K562 (cell line): ENCODE measurements around the gene NMRK2. TPM values are rescaled to one million over a fixed set of nuclear protein-coding genes. Genes with fewer than 3 reads are reported as not detected.

Source experiments
- ATAC-seq: fragments of 200-7000 bp; cut with Tn5 transposase; 3 replicates; pipeline ENCODE4 v1.9.1; 2020; ENCODE audit warnings: moderate library complexity
- BruUV-seq: library from RNA; stranded (reverse); fragments of 400-500 nt; replicated peaks from 2 replicates; lab custom pipeline; 2021; lab: Mats Ljungman, UMichigan
- CTCF ChIA-PET: fragments of 300-600 bp; formaldehyde crosslinking; extraction: SDS; loops from one replicate; lab custom pipeline; 2021; ENCODE audit warnings: low intra/inter-chr PET ratio; lab: Yijun Ruan, JAX
- POLR2A ChIA-PET: fragments of 300-600, 350-650 bp; sonication (Branson Sonifier 250); formaldehyde crosslinking; extraction: SDS; loops from one replicate; lab custom pipeline; 2021; ENCODE audit warnings: antibody characterized with exemption, inconsistent platforms; lab: Yijun Ruan, JAX
- DNase-seq, 4 experiments: peaks; one replicate each; pipeline versions ENCODE4 v3.0.0 to v3.0.0-alpha.2; 2011 to 2018; ENCODE audit warnings: low spot score in 3 of 4, mixed read lengths in 3 of 4; ENCODE audit errors: extremely low read depth in 1 of 4
- FAIRE-seq: peaks from 2 replicates; lab custom pipeline; 2011; peaks lifted over from hg19 to GRCh38; lab: Jason Lieb, UNC
- H2AFZ ChIP-seq: 2 replicates; pipeline ENCODE4 v1.6.0; 2011; ENCODE audit warnings: low read depth, low read length, control low read depth, inconsistent platforms
- H3K27ac ChIP-seq: fragments of 200-600 bp; 3 replicates; pipeline ENCODE4 v1.8.0; 2011; ENCODE audit warnings: low read depth, mild to moderate bottlenecking, control low read depth, inconsistent platforms, low read length, moderate library complexity, mixed read lengths; ENCODE audit errors: extremely low read depth
- H3K27me3 ChIP-seq, 2 experiments: fragments of 300-600 bp in 1 of 2; 2 replicates in 1 of 2; 3 replicates in 1 of 2; pipeline versions ENCODE4 v1.6.0 to v1.8.0; 2011; ENCODE audit warnings: inconsistent platforms in 2 of 2, low read length in 2 of 2, mild to moderate bottlenecking in 1 of 2, mixed read lengths in 1 of 2, moderate library complexity in 1 of 2; ENCODE audit not compliant: control insufficient read depth in 2 of 2, insufficient read depth in 2 of 2
- H3K36me3 ChIP-seq: fragments of 300-600 bp; 3 replicates; pipeline ENCODE4 v1.8.0; 2011; ENCODE audit warnings: mild to moderate bottlenecking, low read length, inconsistent platforms; ENCODE audit not compliant: control insufficient read depth, insufficient read depth
- H3K4me1 ChIP-seq, 2 experiments: fragments of 200-600 bp in 1 of 2; replicated peaks in 1 of 2; 2 replicates in 1 of 2; 3 replicates in 1 of 2; pipeline versions ENCODE4 v1.5.1 to v1.8.0; 2011; ENCODE audit warnings: inconsistent platforms in 2 of 2, low read length in 2 of 2, mild to moderate bottlenecking in 1 of 2, mixed read lengths in 1 of 2, moderate library complexity in 1 of 2; ENCODE audit not compliant: control insufficient read depth in 2 of 2, insufficient read depth in 2 of 2
- H3K4me2 ChIP-seq: 2 replicates; pipeline ENCODE4 v1.6.1; 2011; ENCODE audit warnings: low read length, control low read depth, inconsistent platforms, mixed read lengths; ENCODE audit not compliant: insufficient read depth
- H3K4me3 ChIP-seq: fragments of 200-600 bp; sonication (generic), shearing (Covaris generic); 2 replicates; pipeline ENCODE4 v1.5.1; 2016; ENCODE audit warnings: control low read depth, inconsistent platforms
- H3K79me2 ChIP-seq: fragments of 200-600 bp; 3 replicates; pipeline ENCODE4 v1.8.0; 2011; ENCODE audit warnings: low read length, inconsistent platforms; ENCODE audit not compliant: control insufficient read depth, insufficient read depth
- H3K9ac ChIP-seq, 2 experiments: 2 replicates each; pipeline versions ENCODE4 v1.6.0 to v1.6.1; 2011; ENCODE audit warnings: low read depth in 2 of 2, low read length in 2 of 2, control low read depth in 1 of 2, inconsistent platforms in 1 of 2, mild to moderate bottlenecking in 1 of 2, mixed read lengths in 1 of 2; ENCODE audit not compliant: insufficient read depth in 1 of 2
- H3K9me1 ChIP-seq: one replicate; pipeline ENCODE4 v1.6.0; 2011; ENCODE audit warnings: inconsistent platforms, mild to moderate bottlenecking, low read length, moderate library complexity; ENCODE audit not compliant: control insufficient read depth, insufficient read depth
- H3K9me3 ChIP-seq: replicated peaks from 2 replicates; pipeline ENCODE4 v1.5.1; 2011; ENCODE audit warnings: low read depth, low read length, inconsistent platforms; ENCODE audit not compliant: control insufficient read depth, insufficient read depth
- H4K20me1 ChIP-seq: replicated peaks from 2 replicates; pipeline ENCODE4 v1.6.1; 2011; ENCODE audit warnings: low read length, inconsistent platforms, mixed read lengths; ENCODE audit not compliant: control insufficient read depth, insufficient read depth
- CCAR2 ChIP-seq: fragments of 200-400 bp; formaldehyde crosslinking; IDR thresholded peaks from 2 replicates; pipeline ENCODE4 v1.6.1; 2017; ENCODE audit warnings: mild to moderate bottlenecking, low read depth, low read length
- ETS1 ChIP-seq: conservative IDR thresholded peaks from 2 replicates; pipeline ENCODE4 v1.6.1; 2011; ENCODE audit warnings: low read depth, mild to moderate bottlenecking, low read length; ENCODE audit not compliant: control insufficient read depth
- GATAD2A ChIP-seq: fragments of 450-650 bp; IDR thresholded peaks from 2 replicates; pipeline ENCODE4 v1.6.1; 2017
- HEY1 ChIP-seq: fragments of 250-450 bp; sonication (Bioruptor Pico); IDR thresholded peaks from 2 replicates; pipeline ENCODE4 v1.5.0; 2020; ENCODE audit warnings: mild to moderate bottlenecking, moderate library complexity, borderline replicate concordance
- HMGN3 ChIP-seq: IDR thresholded peaks from 2 replicates; pipeline ENCODE4 v1.6.1; 2011; ENCODE audit warnings: borderline replicate concordance, low read depth, mild to moderate bottlenecking, mixed read lengths, low read length; ENCODE audit not compliant: insufficient read length; ENCODE audit errors: extremely low read depth
- JUN ChIP-seq, 2 experiments: sonication (generic) in 1 of 2; formaldehyde crosslinking in 1 of 2; IDR thresholded peaks; 2 replicates each; pipeline versions ENCODE4 v1.6.1 to v1.8.0; 2012 to 2022; ENCODE audit warnings: borderline replicate concordance in 2 of 2, mild to moderate bottlenecking in 2 of 2, improper control_type of control experiment in 1 of 2, low read depth in 1 of 2, low read length in 1 of 2, missing genetic modification reagents in 1 of 2
- KAT8 ChIP-seq: fragments of 450-650 bp; IDR thresholded peaks from 2 replicates; pipeline ENCODE4 v1.6.1; 2016; ENCODE audit warnings: low read depth, mild to moderate bottlenecking
- NCOA6 ChIP-seq: fragments of 450-650 bp; IDR thresholded peaks from 2 replicates; pipeline ENCODE4 v1.6.1; 2017; ENCODE audit warnings: mild to moderate bottlenecking
- NCOR1 ChIP-seq: fragments of 450-650 bp; IDR thresholded peaks from 2 replicates; pipeline ENCODE4 v1.6.1; 2016; ENCODE audit warnings: mild to moderate bottlenecking, moderate library complexity
- NR4A1 ChIP-seq, 2 experiments: fragments of 250-450 bp in 1 of 2; fragments of 450-650 bp in 1 of 2; sonication (Bioruptor Pico) in 1 of 2; IDR thresholded peaks; 2 replicates each; pipeline versions ENCODE4 v1.4.0 to v1.6.1; 2016 to 2020; ENCODE audit warnings: mild to moderate bottlenecking in 2 of 2, missing compliant biosample characterization in 1 of 2, missing genetic modification characterization in 1 of 2, moderate library complexity in 1 of 2
- PHB ChIP-seq: fragments of 250-450 bp; sonication (Bioruptor Pico); IDR thresholded peaks from 2 replicates; pipeline ENCODE4 v1.5.0; 2021
- POLR2A ChIP-seq: fragments of 450-650 bp; conservative IDR thresholded peaks from 2 replicates; pipeline ENCODE4 v1.6.1; 2016
- RBFOX2 ChIP-seq: fragments of 200-400 bp; formaldehyde crosslinking; IDR thresholded peaks from 2 replicates; pipeline ENCODE4 v1.6.1; 2017; ENCODE audit warnings: low read depth, mild to moderate bottlenecking, low read length, moderate library complexity
- THAP7 ChIP-seq: fragments of 250-450 bp; sonication (Bioruptor Pico); IDR thresholded peaks from 2 replicates; pipeline ENCODE4 v1.5.0; 2021
- ZBTB49 ChIP-seq: sonication (generic); formaldehyde crosslinking; IDR thresholded peaks from 2 replicates; pipeline ENCODE4 v1.8.0; 2022; ENCODE audit warnings: missing genetic modification reagents, mild to moderate bottlenecking, borderline replicate concordance
- WGBS: fragments of 100-300 bp; shearing (Covaris generic); methylation state at CpG from one replicate; pipeline ENCODE4 v1.1.6; 2016; ENCODE audit warnings: low coverage, mixed read lengths; ENCODE audit not compliant: insufficient coverage; ENCODE audit errors: missing lambda C conversion rate; 5-methylcytosine and 5-hydroxymethylcytosine counted together
- in situ Hi-C: fragments of 300-500 bp; cut with MboI; formaldehyde crosslinking; loops from 4 replicates; pipeline ENCODE4 v1.15.0; 2018; ENCODE audit warnings: inconsistent platforms, mixed read lengths
- intact Hi-C: fragments of 100-400 bp; cut with micrococcal nuclease; formaldehyde crosslinking; loops from 2 replicates; pipeline ENCODE4 v1.14.2; 2022
- polyA plus RNA-seq, 8 experiments: library from polyadenylated mRNA; depleted of rRNA in 4 of 8; stranded (reverse) in 5 of 8; unstranded in 3 of 8; fragments of >200 nt; fragmentation: Nextera tagmentation in 2 of 8; fragmentation: Illumina TruSeq in 1 of 8; extraction: Ambion mirVana in 2 of 8; extraction: Trizol in 1 of 8; gene quantifications; 2 replicates each; pipeline versions ENCODE4 v1.2.1 to v1.2.3, GENCODE V29; 2011 to 2014; ENCODE audit warnings: inconsistent platforms in 1 of 8, missing spikeins in 1 of 8
- total RNA-seq, 7 experiments: library from RNA; depleted of rRNA in 6 of 7; stranded (reverse); fragments of >200 nt in 6 of 7; fragmentation: Illumina TruSeq in 2 of 7; extraction: Trizol in 2 of 7; gene quantifications; 2 replicates each; pipeline versions ENCODE4 v1.2.1 to v1.2.3, GENCODE V29; 2011 to 2021; ENCODE audit warnings: low replicate concordance in 1 of 7

Gene NMRK2
- total and polyA plus RNA-seq, 9 of the 15 experiments (the other 6 are each of a cell fraction or from before 2014, with no cell fraction given): not detected

GRCh38 chr19:3950871-3951861 is 18.3 kb downstream of the NMRK2 start:
- peak overlapping the region; percentile 45 to 90; a peak in 3 of 4 replicates for H3K9ac ChIP-seq
- CTCF ChIA-PET: no interaction called here
- H3K4me1 ChIP-seq: peaks cover 33 to 69% of the 10 kb centered on the region in 2 experiments
- intact Hi-C loops (no loop called here), in situ Hi-C loops (no loop called here)
- peak overlapping the region; percentile 18; the same call in 1 of the 2 replicates for H3K4me3 ChIP-seq
- no peaks in the 10 kb centered on the region for H3K9me3 ChIP-seq
- H3K9me1 ChIP-seq: peaks cover 7% of the 10 kb centered on the region
- BruUV-seq: no TSS peak
- H4K20me1 ChIP-seq: peaks cover 4% of the 10 kb centered on the region; the same call in 1 of the 2 replicates
- no peaks in the 10 kb centered on the region for H3K36me3 ChIP-seq
- POLR2A ChIA-PET: interaction anchor here (0.5 to 2.1 kb wide), 6 partner anchors 18 to 63 kb away, joined by 3 to 7 read pairs (median 4); partner anchors contain the start of gene EEF2
- peak overlapping the region; percentile 75 for H2AFZ ChIP-seq
- no peaks in the 10 kb centered on the region for H3K79me2 ChIP-seq
- no peaks in the 10 kb centered on the region for H3K27me3 ChIP-seq
- peak overlapping the region; percentile 60 for H3K27ac ChIP-seq
- WGBS: 21% methylated on average over 36 of the region's 41 CpGs
- peak overlapping the region; percentile 76 for H3K4me2 ChIP-seq
- ATAC-seq (peak; percentile 82), FAIRE-seq (peak; percentile 92), DNase-seq (peak; percentile 80 to 91 (median 84))
- no peak for TF ChIP-seq JUN (IDR thresholded peaks at IDR 0.05; ENCODE audit: borderline replicate concordance, low read depth, low read length)
- TF ChIP-seq JUN (CRISPR knock-in tag; IDR thresholded peaks at IDR 0.05; ENCODE audit: borderline replicate concordance): no peak
- TF ChIP-seq ZBTB49 (CRISPR knock-in tag): peak; percentile 80; the same call in 1 of the 2 replicates
- peak; percentile 89 for TF ChIP-seq NCOR1
- TF ChIP-seq HEY1 (CRISPR knock-in tag): no peak
- TF ChIP-seq GATAD2A: peak; percentile 25; the same call in 1 of the 2 replicates
- TF ChIP-seq THAP7 (CRISPR knock-in tag): no peak
- TF ChIP-seq NR4A1 (CRISPR knock-in tag; IDR thresholded peaks at IDR 0.05): no peak
- TF ChIP-seq NR4A1 (tag; IDR thresholded peaks at IDR 0.05): peak; percentile 64; the same call in 1 of the 2 replicates
- 0 out of 2 replicates have a peak, but pooled peaks have one; percentile 52 for TF ChIP-seq ETS1
- no peak for TF ChIP-seq KAT8
- TF ChIP-seq POLR2A: peak; percentile 42
- no peak for TF ChIP-seq CCAR2
- TF ChIP-seq RBFOX2: peak; percentile 75
- TF ChIP-seq NCOA6: no peak
- TF ChIP-seq PHB (CRISPR knock-in tag): no peak
- TF ChIP-seq HMGN3: peak; percentile 79
